Thoracic aorta (tissue), 2 donors: ENCODE results near the gene XYLT1. TPM values are rescaled to one million over a fixed set of nuclear protein-coding genes. Genes with fewer than 3 reads are reported as not detected.

Source experiments
- ATAC-seq: fragments of 150-250 bp; one replicate; pipeline ENCODE4 v1.8.0; 2017; ENCODE audit warnings: low read depth; ENCODE audit not compliant: insufficient number of reproducible peaks, low FRiP score
- DNase-seq: peaks from one replicate; pipeline ENCODE4 v3.0.0-alpha.2; 2020; ENCODE audit warnings: low spot score
- H3K27ac ChIP-seq, 2 donors: fragments of 200-600 bp; sonication (generic); 1 replicate in 1 of 2; 2 replicates in 1 of 2; pipeline ENCODE4 v1.5.1; 2016; ENCODE audit warnings: mild to moderate bottlenecking in 2 of 2, moderate library complexity in 2 of 2
- H3K27me3 ChIP-seq: fragments of 200-600 bp; sonication (generic); replicated peaks from 2 replicates; pipeline ENCODE4 v1.6.0; 2016; ENCODE audit warnings: mild to moderate bottlenecking; ENCODE audit not compliant: insufficient read depth
- H3K36me3 ChIP-seq: fragments of 200-600 bp; sonication (generic); one replicate; pipeline ENCODE4 v1.5.1; 2016
- H3K4me1 ChIP-seq, 2 donors: fragments of 200-600 bp; sonication (generic); 1 replicate in 1 of 2; 2 replicates in 1 of 2; pipeline versions ENCODE4 v1.5.1 to v1.6.0; 2016; ENCODE audit warnings: low read depth in 2 of 2, mild to moderate bottlenecking in 1 of 2; ENCODE audit not compliant: control insufficient read depth in 1 of 2
- H3K4me3 ChIP-seq: fragments of 200-600 bp; sonication (generic); 2 replicates; pipeline ENCODE4 v1.5.1; 2016; ENCODE audit warnings: mild to moderate bottlenecking
- H3K9me3 ChIP-seq: fragments of 200-600 bp; sonication (generic); 2 replicates; pipeline ENCODE4 v1.5.1; 2016
- total RNA-seq, 2 donors: library from RNA; depleted of rRNA; stranded (reverse); fragments of >200 nt; gene quantifications; one replicate each; pipeline versions ENCODE4 v1.1.0 to v1.2.3, GENCODE V29; 2016
- TF ChIP-seq, protein P1 (sequence below): fragments of 200-600 bp; sonication (generic); IDR thresholded peaks from one replicate; pipeline ENCODE4 v1.5.1; 2019; ENCODE audit warnings: antibody characterized with exemption

Gene XYLT1
- total RNA-seq, 2 donors from 2014 or later: 13.1 to 22.5 TPM

DNA sequence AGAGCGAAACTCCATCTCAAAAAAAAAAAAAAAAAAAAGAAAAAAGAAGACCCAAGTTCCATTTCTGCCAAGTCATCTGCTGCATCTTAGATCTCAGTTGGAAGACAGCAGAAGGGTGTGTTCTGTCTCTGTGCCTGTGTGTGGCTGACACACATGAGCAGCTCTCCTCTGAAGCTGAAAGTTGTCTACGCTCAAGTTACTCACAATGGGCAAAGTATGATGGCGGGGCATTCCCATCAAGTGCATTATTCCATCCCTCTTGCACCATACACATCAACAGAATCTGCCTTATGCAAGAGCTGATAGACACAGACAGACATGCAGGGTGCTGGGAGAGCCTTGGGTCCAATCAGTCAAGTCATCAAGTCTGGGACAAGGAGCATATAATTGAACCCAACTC, 402.2 kb downstream of the XYLT1 start:
- ATAC-seq: no peak
- no peak for DNase-seq
- H3K27ac ChIP-seq: no peak overlapping the region

DNA sequence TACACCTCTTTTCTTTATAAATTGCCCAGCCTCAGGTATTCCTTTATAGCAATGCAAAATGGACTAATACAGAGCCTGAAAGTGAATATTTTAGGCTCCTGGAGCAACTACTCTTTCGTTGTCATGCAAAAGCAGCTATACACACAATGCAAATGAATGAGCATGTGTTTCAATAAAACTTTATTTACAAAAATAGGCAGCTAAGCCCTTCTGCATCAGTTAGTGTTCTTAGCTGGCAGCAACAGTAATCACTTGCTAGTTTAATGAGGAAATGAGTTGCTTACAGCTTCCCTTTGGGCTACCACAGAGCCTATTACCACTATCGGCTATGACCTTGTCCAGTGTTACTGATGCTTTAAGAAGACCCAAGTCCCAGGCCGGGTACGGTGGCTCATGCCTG, 402.9 kb downstream of the XYLT1 start:
- Histone ChIP-seq H3K4me3 (no peak overlapping the region), H3K27me3 (no peaks in the 10 kb centered on the region), H3K27ac (no peak overlapping the region), H3K9me3 (no peaks in the 10 kb centered on the region), H3K36me3 (no peaks in the 10 kb centered on the region), H3K4me1 (no peaks in the 10 kb centered on the region)
- TF ChIP-seq, protein P1, sequence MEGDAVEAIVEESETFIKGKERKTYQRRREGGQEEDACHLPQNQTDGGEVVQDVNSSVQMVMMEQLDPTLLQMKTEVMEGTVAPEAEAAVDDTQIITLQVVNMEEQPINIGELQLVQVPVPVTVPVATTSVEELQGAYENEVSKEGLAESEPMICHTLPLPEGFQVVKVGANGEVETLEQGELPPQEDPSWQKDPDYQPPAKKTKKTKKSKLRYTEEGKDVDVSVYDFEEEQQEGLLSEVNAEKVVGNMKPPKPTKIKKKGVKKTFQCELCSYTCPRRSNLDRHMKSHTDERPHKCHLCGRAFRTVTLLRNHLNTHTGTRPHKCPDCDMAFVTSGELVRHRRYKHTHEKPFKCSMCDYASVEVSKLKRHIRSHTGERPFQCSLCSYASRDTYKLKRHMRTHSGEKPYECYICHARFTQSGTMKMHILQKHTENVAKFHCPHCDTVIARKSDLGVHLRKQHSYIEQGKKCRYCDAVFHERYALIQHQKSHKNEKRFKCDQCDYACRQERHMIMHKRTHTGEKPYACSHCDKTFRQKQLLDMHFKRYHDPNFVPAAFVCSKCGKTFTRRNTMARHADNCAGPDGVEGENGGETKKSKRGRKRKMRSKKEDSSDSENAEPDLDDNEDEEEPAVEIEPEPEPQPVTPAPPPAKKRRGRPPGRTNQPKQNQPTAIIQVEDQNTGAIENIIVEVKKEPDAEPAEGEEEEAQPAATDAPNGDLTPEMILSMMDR: no peak
- DNase-seq: no peak
- ATAC-seq: no peak

More for the DNA sequence above, 402.2 kb downstream of the XYLT1 start:
- no peaks in the 10 kb centered on the region for H3K27me3 ChIP-seq
- no peak overlapping the region for H3K4me3 ChIP-seq
- no peaks in the 10 kb centered on the region for H3K36me3 ChIP-seq
- TF ChIP-seq, protein P1: no peak
- H3K4me1 ChIP-seq: no peaks in the 10 kb centered on the region
- H3K9me3 ChIP-seq: no peaks in the 10 kb centered on the region

DNA sequence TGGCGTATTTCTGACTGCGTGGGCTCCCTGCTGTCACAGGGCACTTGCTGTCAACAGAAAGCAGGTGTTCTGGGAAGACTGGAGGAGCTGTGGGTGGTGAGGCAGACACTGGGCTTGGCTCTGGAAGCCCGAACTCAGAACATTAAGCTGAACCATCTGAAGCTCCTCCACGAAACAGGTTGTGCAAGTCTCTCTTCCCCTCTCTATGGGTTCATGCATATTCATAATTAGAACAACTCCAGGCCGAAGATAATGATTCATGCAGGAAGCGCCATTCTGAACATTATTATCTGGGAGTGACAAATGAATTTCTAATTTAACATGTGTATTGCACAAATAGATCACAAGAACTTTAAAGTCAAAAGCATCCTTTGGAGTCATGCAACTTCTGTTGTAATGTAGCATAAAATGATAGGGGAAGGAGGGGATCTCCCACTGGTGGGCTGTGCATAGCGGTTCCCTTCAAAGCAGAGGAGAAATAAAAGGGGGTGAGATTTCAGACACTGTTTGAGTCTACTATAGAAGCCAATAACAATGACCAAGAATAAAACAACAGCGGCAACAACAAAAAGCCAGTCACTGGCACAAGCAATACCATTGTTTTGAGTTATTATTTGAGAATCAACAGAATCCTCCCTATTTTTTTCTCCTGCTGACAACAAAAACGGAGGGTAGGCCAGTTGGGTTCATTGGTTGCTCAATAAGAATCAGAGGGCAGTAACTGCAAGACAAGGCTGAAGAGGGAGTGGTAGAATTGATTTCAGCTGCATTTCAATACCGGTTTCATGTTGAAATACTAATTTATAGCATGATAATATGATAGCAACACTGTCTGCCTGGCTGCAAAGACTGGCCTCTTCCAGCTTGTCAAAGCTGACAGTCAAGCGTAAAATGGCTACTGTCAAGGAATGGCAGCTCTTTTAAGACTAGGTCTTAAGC, 407.3 kb downstream of the XYLT1 start:
- Histone ChIP-seq H3K27me3 (no peaks in the 10 kb centered on the region), H3K9me3 (no peaks in the 10 kb centered on the region), H3K27ac (no peak overlapping the region), H3K4me1 (no peaks in the 10 kb centered on the region), H3K4me3 (no peak overlapping the region), H3K36me3 (no peaks in the 10 kb centered on the region)
- TF ChIP-seq, protein P1: no peak
- no peak for ATAC-seq
- DNase-seq: no peak

DNA sequence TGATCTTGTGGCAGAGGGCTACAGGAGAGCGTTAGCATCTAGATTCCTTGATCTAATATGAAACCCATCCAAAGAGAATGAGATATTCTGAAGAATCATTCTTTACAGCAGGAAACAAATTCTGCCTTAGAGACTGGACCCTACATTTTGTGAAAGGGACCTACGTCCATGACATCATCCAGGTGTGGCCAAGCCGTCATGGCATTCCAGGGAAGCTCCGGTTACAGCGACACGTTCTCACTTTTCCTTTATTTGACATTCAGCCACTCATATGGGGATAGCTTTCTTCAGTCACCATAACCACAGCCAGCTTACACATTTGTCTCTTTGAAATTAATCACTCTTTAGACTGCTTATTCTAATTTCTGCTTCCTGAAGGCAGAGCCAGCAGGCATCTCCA, 408.1 kb downstream of the XYLT1 start:
- H3K4me1 ChIP-seq: no peaks in the 10 kb centered on the region
- TF ChIP-seq, protein P1: no peak
- H3K4me3 ChIP-seq: no peak overlapping the region
- H3K36me3 ChIP-seq: no peaks in the 10 kb centered on the region
- DNase-seq (no peak), ATAC-seq (no peak)
- no peaks in the 10 kb centered on the region for H3K27me3 ChIP-seq
- H3K9me3 ChIP-seq: no peaks in the 10 kb centered on the region
- H3K27ac ChIP-seq: no peak overlapping the region

DNA sequence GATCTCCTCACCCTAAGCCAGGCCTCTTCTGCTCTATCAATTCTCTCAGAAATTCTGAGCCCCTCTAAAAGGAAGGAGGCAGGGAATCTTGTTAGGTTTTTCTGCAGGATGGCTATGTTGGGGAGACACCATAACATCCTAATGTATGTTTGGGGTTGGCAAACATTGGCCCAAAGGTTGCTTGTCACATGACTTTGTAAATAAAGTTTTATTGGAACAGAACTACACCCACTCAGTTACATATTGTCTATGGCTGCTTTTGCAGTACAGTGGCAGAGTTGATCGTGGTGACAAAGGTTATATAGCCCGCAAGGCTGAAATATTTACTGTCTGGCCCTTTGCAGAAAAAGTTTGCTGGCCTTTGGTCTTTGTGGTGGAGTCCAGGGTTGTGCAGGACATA, 409.4 kb downstream of the XYLT1 start:
- H3K27me3 ChIP-seq: no peaks in the 10 kb centered on the region
- no peaks in the 10 kb centered on the region for H3K4me1 ChIP-seq
- DNase-seq (no peak), ATAC-seq (no peak)
- H3K4me3 ChIP-seq: no peak overlapping the region
- TF ChIP-seq, protein P1: no peak
- H3K36me3 ChIP-seq: no peaks in the 10 kb centered on the region
- no peaks in the 10 kb centered on the region for H3K9me3 ChIP-seq
- no peak overlapping the region for H3K27ac ChIP-seq
